ENCODE data around the gene COX14.

DNA sequence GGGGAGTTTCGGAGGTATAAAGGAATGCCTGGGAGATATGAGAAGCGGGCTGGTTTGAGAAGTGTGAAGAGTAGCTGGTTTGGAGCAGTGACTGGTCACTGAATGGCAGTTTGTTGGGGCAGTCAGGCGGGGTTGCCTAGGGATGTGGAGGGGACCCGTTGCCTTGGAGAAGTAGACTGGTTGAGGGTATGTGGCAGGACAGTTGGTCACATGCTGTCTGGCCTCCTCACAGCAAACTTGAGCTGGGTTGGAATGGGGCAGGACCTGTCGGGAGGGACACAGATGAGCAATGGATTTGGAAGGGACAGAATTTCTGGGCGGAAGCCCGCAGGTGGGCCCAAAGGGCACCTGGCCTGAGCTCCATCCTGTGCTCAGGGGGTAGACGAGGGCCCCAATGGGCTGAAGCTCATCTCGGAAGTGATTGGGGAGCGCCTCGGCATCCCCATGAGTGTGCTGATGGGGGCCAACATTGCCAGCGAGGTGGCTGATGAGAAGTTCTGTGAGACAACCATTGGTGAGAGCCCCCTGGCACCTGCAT, 6.1 kb upstream of the COX14 start:
- TF ChIP-seq, protein P1, sequence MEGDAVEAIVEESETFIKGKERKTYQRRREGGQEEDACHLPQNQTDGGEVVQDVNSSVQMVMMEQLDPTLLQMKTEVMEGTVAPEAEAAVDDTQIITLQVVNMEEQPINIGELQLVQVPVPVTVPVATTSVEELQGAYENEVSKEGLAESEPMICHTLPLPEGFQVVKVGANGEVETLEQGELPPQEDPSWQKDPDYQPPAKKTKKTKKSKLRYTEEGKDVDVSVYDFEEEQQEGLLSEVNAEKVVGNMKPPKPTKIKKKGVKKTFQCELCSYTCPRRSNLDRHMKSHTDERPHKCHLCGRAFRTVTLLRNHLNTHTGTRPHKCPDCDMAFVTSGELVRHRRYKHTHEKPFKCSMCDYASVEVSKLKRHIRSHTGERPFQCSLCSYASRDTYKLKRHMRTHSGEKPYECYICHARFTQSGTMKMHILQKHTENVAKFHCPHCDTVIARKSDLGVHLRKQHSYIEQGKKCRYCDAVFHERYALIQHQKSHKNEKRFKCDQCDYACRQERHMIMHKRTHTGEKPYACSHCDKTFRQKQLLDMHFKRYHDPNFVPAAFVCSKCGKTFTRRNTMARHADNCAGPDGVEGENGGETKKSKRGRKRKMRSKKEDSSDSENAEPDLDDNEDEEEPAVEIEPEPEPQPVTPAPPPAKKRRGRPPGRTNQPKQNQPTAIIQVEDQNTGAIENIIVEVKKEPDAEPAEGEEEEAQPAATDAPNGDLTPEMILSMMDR (tag by site-specific recombination; IDR thresholded peaks at IDR 0.05) = no peak
- TF ChIP-seq, protein P2, sequence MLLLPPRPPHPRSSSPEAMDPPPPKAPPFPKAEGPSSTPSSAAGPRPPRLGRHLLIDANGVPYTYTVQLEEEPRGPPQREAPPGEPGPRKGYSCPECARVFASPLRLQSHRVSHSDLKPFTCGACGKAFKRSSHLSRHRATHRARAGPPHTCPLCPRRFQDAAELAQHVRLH (tag by site-specific recombination; IDR thresholded peaks at IDR 0.05) = no peak
- no peak for TF ChIP-seq ZBTB7A (tag by site-specific recombination; IDR thresholded peaks at IDR 0.05; ENCODE audit: low read depth)
- TF ChIP-seq, protein P3, sequence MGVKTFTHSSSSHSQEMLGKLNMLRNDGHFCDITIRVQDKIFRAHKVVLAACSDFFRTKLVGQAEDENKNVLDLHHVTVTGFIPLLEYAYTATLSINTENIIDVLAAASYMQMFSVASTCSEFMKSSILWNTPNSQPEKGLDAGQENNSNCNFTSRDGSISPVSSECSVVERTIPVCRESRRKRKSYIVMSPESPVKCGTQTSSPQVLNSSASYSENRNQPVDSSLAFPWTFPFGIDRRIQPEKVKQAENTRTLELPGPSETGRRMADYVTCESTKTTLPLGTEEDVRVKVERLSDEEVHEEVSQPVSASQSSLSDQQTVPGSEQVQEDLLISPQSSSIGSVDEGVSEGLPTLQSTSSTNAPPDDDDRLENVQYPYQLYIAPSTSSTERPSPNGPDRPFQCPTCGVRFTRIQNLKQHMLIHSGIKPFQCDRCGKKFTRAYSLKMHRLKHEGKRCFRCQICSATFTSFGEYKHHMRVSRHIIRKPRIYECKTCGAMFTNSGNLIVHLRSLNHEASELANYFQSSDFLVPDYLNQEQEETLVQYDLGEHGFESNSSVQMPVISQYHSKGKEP (tag by site-specific recombination; IDR thresholded peaks at IDR 0.05) = no peak
- no peak for TF ChIP-seq MZF1 (tag by site-specific recombination; IDR thresholded peaks at IDR 0.05; ENCODE audit: borderline replicate concordance)
- no peak for TF ChIP-seq ZNF184 (tag by site-specific recombination; IDR thresholded peaks at IDR 0.05)
- no peak for TF ChIP-seq ZNF501 (tag by site-specific recombination; IDR thresholded peaks at IDR 0.05)

Measured in HEK293 (cell line).